ENCODE data around the gene PLOD2. TPM values are rescaled to one million over a fixed set of nuclear protein-coding genes. Genes with fewer than 3 reads are reported as not detected.

Gene PLOD2
- total and polyA plus RNA-seq, 9 donors: 29.6 to 65.4 (median 40.6) TPM

- TF ChIP-seq EP300 (IDR thresholded peaks at IDR 0.05): no peak
- Histone ChIP-seq H3K9me3 (no peaks in the 10 kb centered on the region), H3K4me1 (ENCODE audit: insufficient read depth) (peaks cover 5% of the 10 kb centered on the region), H3K36me3 (no peaks in the 10 kb centered on the region), H3K27me3 (no peaks in the 10 kb centered on the region), H3K4me3 (no peak overlapping the region), H3K27ac (peak overlapping the region in 1 of 2 donors; percentile 33)
- DNase-seq: no peak
- intact Hi-C loops (cut with DNase I): no loop called here
- WGBS, 3 donors: 12 to 16% (median 15%) methylated on average over 3 of the region's 3 CpGs
Observed at GRCh38 chr3:146166826-146167225, 5.8 kb upstream of the PLOD2 start.

- Histone ChIP-seq H3K4me1 (ENCODE audit: insufficient read depth) (peaks cover 5% of the 10 kb centered on the region), H3K9me3 (no peaks in the 10 kb centered on the region), H3K36me3 (no peaks in the 10 kb centered on the region), H3K27ac (peak overlapping the region in 1 of 2 donors; percentile 33), H3K4me3 (no peak overlapping the region), H3K27me3 (no peaks in the 10 kb centered on the region)
- no peak for DNase-seq
- TF ChIP-seq EP300 (IDR thresholded peaks at IDR 0.05) (no peak), POLR2A (IDR thresholded peaks at IDR 0.05) (no peak)
- TF ChIP-seq, protein P1, sequence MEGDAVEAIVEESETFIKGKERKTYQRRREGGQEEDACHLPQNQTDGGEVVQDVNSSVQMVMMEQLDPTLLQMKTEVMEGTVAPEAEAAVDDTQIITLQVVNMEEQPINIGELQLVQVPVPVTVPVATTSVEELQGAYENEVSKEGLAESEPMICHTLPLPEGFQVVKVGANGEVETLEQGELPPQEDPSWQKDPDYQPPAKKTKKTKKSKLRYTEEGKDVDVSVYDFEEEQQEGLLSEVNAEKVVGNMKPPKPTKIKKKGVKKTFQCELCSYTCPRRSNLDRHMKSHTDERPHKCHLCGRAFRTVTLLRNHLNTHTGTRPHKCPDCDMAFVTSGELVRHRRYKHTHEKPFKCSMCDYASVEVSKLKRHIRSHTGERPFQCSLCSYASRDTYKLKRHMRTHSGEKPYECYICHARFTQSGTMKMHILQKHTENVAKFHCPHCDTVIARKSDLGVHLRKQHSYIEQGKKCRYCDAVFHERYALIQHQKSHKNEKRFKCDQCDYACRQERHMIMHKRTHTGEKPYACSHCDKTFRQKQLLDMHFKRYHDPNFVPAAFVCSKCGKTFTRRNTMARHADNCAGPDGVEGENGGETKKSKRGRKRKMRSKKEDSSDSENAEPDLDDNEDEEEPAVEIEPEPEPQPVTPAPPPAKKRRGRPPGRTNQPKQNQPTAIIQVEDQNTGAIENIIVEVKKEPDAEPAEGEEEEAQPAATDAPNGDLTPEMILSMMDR (IDR thresholded peaks at IDR 0.05): no peak
- intact Hi-C loops (cut with DNase I): no loop called here
- WGBS, 3 donors: 27 to 39% (median 36%) methylated on average over 4 of the region's 4 CpGs
Observed at GRCh38 chr3:146166415-146166821, 5.4 kb upstream of the PLOD2 start.

DNA sequence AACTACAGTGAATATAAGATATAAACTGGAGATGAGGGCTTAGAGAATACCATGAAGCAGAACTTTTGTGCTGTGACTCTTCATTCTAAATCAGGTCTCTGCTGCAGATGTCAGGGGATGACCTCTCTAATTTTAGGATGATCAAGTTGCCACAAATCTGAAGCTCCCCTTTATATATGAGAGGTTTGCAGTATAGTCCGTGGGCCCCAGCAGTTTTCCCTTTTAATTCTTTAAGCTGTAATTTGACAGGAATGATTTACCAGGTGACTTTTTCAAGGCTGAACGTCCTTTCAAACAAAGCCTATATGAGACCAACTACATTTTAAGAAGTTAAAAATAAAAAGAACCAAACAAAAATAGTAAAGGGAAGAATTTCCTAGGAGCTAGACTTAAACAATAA, 4.9 kb upstream of the PLOD2 start:
- H3K4me3 ChIP-seq: no peak overlapping the region
- intact Hi-C loops (cut with DNase I): no loop called here
- H3K27ac ChIP-seq: peak overlapping the region in 1 of 2 donors; percentile 33
- no peaks in the 10 kb centered on the region for H3K27me3 ChIP-seq
- no peaks in the 10 kb centered on the region for H3K36me3 ChIP-seq
- H3K4me1 ChIP-seq (ENCODE audit: insufficient read depth): peaks cover 5% of the 10 kb centered on the region
- TF ChIP-seq, protein P1 (IDR thresholded peaks at IDR 0.05): no peak
- no peak for TF ChIP-seq POLR2A (IDR thresholded peaks at IDR 0.05)
- no peak for TF ChIP-seq EP300 (IDR thresholded peaks at IDR 0.05)
- DNase-seq: no peak
- 46 to 51% (median 49%) methylated on average over 2 of the region's 2 CpGs for WGBS, 3 donors
- no peaks in the 10 kb centered on the region for H3K9me3 ChIP-seq

DNA sequence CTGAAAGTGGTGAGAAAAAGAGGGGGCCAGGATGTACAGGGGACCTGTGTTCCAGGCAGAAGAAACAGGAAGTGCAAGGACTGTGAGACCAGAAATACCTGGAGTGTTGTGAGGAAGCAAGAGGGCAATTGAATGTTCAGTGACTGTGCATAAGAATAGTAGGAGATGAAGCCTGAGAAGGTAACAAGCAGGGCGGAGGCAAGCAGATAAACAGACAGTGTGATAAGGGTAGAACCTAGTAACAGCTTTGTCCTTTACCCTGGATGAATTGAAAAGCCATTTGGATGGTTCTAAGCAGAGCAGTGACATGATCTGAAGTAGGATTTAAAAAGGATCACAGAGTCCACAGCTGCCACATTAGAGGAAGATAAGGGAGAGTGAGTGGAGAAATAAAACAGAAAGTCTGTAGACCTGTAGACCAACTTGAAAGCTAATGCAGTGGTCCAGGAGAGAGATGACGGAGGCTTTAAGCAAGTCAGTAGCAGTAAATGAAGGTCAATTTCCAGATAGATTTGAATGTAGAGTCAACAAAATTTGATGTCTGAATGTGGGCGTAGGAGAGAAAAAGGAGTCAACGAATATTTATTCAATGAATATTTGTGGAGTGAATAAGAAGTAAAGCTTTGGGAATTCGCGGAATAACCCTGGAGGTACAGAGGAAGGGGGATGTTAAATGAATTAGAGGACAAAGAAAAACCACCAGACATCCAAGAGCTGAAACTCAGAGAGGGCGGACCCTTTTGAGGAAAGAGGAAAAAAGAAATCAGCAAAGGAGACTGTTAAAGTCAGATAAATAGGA, 4.2 kb upstream of the PLOD2 start:
- Histone ChIP-seq H3K36me3 (no peaks in the 10 kb centered on the region), H3K27ac (peak overlapping the region in 1 of 2 donors; percentile 33), H3K4me3 (no peak overlapping the region), H3K27me3 (no peaks in the 10 kb centered on the region), H3K9me3 (no peaks in the 10 kb centered on the region), H3K4me1 (ENCODE audit: insufficient read depth) (peaks cover 5% of the 10 kb centered on the region)
- intact Hi-C loops (cut with DNase I): no loop called here
- no peak for DNase-seq
- WGBS, 3 donors: 78 to 83% (median 80%) methylated on average over 7 of the region's 7 CpGs
- TF ChIP-seq, protein P1 (IDR thresholded peaks at IDR 0.05): no peak
- TF ChIP-seq POLR2A (IDR thresholded peaks at IDR 0.05) (no peak), EP300 (IDR thresholded peaks at IDR 0.05) (no peak)

DNA sequence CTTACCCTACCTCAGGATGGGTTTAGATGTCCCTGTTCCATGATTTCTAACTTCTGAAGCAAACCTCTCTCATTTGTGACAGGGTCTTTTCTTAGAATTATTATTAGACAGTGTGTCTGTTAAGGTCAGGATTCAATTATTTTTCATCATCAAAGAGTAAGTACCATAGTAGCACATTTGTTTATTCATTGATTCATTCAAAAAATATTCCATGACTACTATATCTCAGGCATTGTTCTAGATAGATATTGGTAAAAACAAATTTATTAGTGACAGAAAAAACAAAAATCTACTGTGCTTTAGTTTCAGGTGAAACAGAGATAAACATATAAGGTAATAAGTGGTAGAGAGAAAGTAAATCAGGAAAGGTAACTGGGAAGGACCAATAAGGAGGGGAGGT, 3.5 kb upstream of the PLOD2 start:
- no peaks in the 10 kb centered on the region for H3K27me3 ChIP-seq
- intact Hi-C loops (cut with DNase I): no loop called here

More for the DNA sequence above, 3.5 kb upstream of the PLOD2 start:
- H3K36me3 ChIP-seq: no peaks in the 10 kb centered on the region
- H3K9me3 ChIP-seq: no peaks in the 10 kb centered on the region
- no peak overlapping the region for H3K4me3 ChIP-seq
- DNase-seq: no peak
- TF ChIP-seq, protein P1 (IDR thresholded peaks at IDR 0.05): no peak
- TF ChIP-seq EP300 (IDR thresholded peaks at IDR 0.05) (no peak), POLR2A (IDR thresholded peaks at IDR 0.05) (no peak)
- peaks cover 5% of the 10 kb centered on the region for H3K4me1 ChIP-seq (ENCODE audit: insufficient read depth)
- H3K27ac ChIP-seq: peak overlapping the region in 1 of 2 donors; percentile 33
